Omental fat pad (tissue), 4 donors: ENCODE data around the gene WASHC3. TPM values are rescaled to one million over a fixed set of nuclear protein-coding genes. Genes with fewer than 3 reads are reported as not detected.
A peak's percentile ranks its signal among the peaks of the same experiment; 100 is the strongest.

Experiments used
- ATAC-seq: fragments of 150-250 bp; one replicate; pipeline ENCODE4 v1.9.1; 2016; ENCODE audit warnings: mild to moderate bottlenecking, moderate library complexity; ENCODE audit not compliant: low FRiP score
- DNase-seq: peaks from one replicate; pipeline ENCODE4 v3.0.0-alpha.2; 2019; ENCODE audit warnings: low spot score
- CTCF ChIP-seq, 3 donors: fragments of 450-650 bp; IDR thresholded peaks; one replicate each; pipeline ENCODE4 v1.5.1; 2016 to 2017; ENCODE audit warnings: antibody characterized with exemption in 3 of 3, mild to moderate bottlenecking in 3 of 3, moderate library complexity in 2 of 3
- total RNA-seq, 4 donors: library from RNA; depleted of rRNA; stranded (reverse); fragments of >200 nt; gene quantifications; one replicate each; pipeline ENCODE4 v1.1.0, GENCODE V29; 2016

The WASHC3 gene
- total RNA-seq, 4 donors from 2014 or later = 44.7 to 95.4 (median 71.7) TPM

DNA sequence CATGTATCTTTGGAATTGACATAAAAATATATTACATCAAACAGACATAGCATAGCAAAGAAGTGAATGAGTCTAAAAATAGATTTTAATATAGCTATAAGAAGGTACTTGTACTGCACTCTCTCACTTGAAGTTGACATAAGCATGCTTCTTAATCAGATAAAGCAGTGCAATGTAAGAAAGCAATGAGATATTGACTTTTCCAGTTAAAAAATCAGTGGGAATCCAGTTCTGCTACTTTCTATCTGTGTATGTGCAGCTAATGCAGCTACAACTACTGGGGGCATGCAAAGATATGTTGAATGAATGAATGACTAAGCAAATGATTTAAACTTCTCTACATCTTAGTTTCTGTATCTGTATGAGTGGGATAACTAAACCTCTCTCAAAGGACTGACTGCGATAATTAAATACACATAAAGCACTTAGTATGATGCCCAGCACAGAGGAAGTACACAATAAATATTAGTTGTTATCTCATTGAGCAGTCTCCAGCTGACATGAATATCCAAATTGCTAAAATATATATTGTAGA lies 10.3 kb downstream of the WASHC3 start:
- DNase-seq = no peak
- TF ChIP-seq CTCF (IDR thresholded peaks at IDR 0.05) = no peak
- ATAC-seq = no peak

GRCh38 chr12:102050660-102051430 lies 10.9 kb downstream of the WASHC3 start:
- DNase-seq = no peak
- TF ChIP-seq CTCF (IDR thresholded peaks at IDR 0.05) = no peak
- ATAC-seq = no peak

DNA sequence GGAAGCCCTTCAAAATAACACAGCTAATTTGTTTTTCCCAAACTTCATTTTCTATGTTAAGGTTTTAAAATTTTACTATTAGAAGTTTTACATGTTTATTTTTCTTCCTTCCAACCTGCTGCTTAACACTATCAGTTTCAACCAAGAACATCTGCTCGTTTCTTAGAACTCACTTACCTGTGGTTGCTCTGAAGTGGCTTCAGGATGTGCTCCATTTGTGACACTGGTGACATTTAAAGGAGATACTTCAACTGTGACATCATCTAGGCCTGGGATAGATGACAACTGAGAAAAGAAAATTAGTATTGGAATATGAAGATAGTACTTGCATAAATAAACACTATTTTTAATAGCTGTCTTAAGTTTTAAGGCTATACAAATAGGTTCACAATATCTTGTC lies 17.9 kb downstream of the WASHC3 start:
- TF ChIP-seq CTCF (IDR thresholded peaks at IDR 0.05) = no peak
- DNase-seq (no peak), ATAC-seq (no peak)

DNA sequence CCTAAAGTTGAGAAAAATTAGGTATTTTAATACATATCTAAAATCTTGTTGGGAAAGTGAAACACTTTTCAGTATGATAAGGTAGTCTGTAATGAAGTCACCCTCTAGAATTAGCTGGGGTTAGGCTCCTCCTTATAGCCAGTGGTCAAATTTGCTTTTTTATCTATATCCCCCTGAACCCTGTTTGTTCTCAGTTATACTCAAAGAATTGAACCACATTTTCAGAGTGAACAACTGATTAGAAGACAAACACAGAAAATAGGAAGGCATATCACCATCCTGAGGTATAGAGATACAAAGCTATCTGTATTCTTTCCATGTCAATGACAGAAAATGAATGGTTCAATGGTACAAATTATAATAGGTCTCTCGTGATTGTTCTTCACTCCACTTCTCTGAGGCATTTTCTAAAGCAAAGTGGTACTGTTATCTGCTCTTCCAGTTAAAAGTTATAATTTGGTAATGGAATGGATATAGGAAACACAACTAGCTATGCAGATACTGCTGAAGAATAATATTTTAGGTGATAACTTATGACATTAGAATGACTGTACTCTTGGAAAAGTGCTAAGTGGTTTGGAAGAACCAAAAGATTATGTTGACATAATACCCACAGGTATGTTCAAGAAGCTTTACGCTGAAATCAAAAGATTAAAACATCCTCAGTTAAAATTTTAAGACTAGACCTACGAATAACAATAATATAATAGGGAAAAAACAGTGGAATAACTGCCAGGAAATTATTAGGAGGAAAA lies 27.6 kb downstream of the WASHC3 start:
- ATAC-seq (peak; percentile 63), DNase-seq (no peak)
- TF ChIP-seq CTCF (IDR thresholded peaks at IDR 0.05) = no peak

DNA sequence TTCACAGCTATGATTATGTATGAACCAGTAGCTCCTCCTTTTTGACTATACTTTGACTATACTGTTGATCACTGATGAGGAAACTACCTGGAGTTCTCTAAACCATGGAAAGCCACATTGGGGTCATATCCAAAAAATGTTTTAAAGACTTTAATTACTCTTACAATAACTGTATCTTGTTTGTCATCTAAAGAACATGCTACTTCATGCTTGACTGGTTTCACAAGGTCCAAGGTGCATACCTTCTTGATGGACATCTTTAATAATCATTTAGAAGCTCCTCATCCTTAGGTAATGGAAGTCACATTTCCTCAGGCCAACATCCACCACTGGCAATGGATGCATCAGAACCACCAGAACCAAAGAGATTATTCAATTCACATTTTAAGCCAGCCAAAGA lies 29.9 kb downstream of the WASHC3 start:
- no peak for DNase-seq
- TF ChIP-seq CTCF (IDR thresholded peaks at IDR 0.05) = no peak
- no peak for ATAC-seq

GRCh38 chr12:102029141-102029540 lies 32.6 kb downstream of the WASHC3 start:
- DNase-seq = no peak
- no peak for TF ChIP-seq CTCF (IDR thresholded peaks at IDR 0.05)
- no peak for ATAC-seq
